SK-N-SH treated with all-trans-retinoic acid at 6 μM for 48 hours (cell line): ENCODE results near the gene ZNFX1.

Experiments used
- ATAC-seq: fragments of 200-7000 bp; cut with Tn5 transposase; 3 replicates; pipeline ENCODE4 v1.9.1; 2020; ENCODE audit warnings: mild to moderate bottlenecking, moderate library complexity
- ARNTL ChIP-seq: fragments of 450-650 bp; formaldehyde crosslinking; IDR thresholded peaks from 2 replicates; pipeline ENCODE4 v1.5.0; 2020; ENCODE audit warnings: low read depth, mild to moderate bottlenecking, moderate library complexity, borderline replicate concordance
- BACH2 ChIP-seq: fragments of 250-450 bp; sonication (Bioruptor Pico); IDR thresholded peaks from 2 replicates; pipeline ENCODE4 v1.9.0; 2021; ENCODE audit warnings: mild to moderate bottlenecking, borderline replicate concordance
- CSDC2 ChIP-seq: fragments of 250-450 bp; sonication (Bioruptor Pico); IDR thresholded peaks from 2 replicates; pipeline ENCODE4 v1.5.0; 2020; ENCODE audit warnings: mild to moderate bottlenecking, moderate library complexity
- ESRRG ChIP-seq: fragments of 250-450 bp; sonication (Bioruptor Pico); IDR thresholded peaks from 2 replicates; pipeline ENCODE4 v1.6.1; 2021; ENCODE audit warnings: mild to moderate bottlenecking
- GLIS3 ChIP-seq: fragments of 250-450 bp; sonication (Bioruptor Pico); IDR thresholded peaks from 2 replicates; pipeline ENCODE4 v1.5.0; 2020; ENCODE audit warnings: mild to moderate bottlenecking, moderate library complexity
- ISL1 ChIP-seq: fragments of 250-450 bp; sonication (Bioruptor Pico); IDR thresholded peaks from 2 replicates; pipeline ENCODE4 v2.1.2; 2022; ENCODE audit warnings: mild to moderate bottlenecking, moderate library complexity
- OSR1 ChIP-seq: fragments of 250-450 bp; sonication (Bioruptor Pico); IDR thresholded peaks from 2 replicates; pipeline ENCODE4 v1.8.0; 2022; ENCODE audit warnings: moderate library complexity, mild to moderate bottlenecking, inconsistent platforms
- PPARA ChIP-seq: fragments of 250-450 bp; sonication (Bioruptor Pico); IDR thresholded peaks from 2 replicates; pipeline ENCODE4 v1.5.0; 2020; ENCODE audit warnings: mild to moderate bottlenecking, borderline replicate concordance
- RARB ChIP-seq: fragments of 250-450 bp; sonication (Bioruptor Pico); IDR thresholded peaks from 2 replicates; pipeline ENCODE4 v1.8.0; 2021; ENCODE audit warnings: mild to moderate bottlenecking, moderate library complexity
- SNAI2 ChIP-seq: fragments of 250-450 bp; sonication (Bioruptor Pico); IDR thresholded peaks from 2 replicates; pipeline ENCODE4 v1.5.0; 2020; ENCODE audit warnings: mild to moderate bottlenecking, moderate library complexity
- TCF4 ChIP-seq: fragments of 250-450 bp; sonication (Bioruptor Pico); IDR thresholded peaks from 2 replicates; pipeline ENCODE4 v1.8.0; 2021; ENCODE audit warnings: mild to moderate bottlenecking, moderate library complexity, borderline replicate concordance
- TOX ChIP-seq: fragments of 250-450 bp; sonication (Bioruptor Pico); IDR thresholded peaks from 2 replicates; pipeline ENCODE4 v1.8.0; 2021; ENCODE audit warnings: mild to moderate bottlenecking, moderate library complexity, borderline replicate concordance
- ZC3H10 ChIP-seq: fragments of 250-450 bp; sonication (Bioruptor Pico); IDR thresholded peaks from 2 replicates; pipeline ENCODE4 v1.5.1; 2021; ENCODE audit warnings: mild to moderate bottlenecking, moderate library complexity
- ZFP3 ChIP-seq: fragments of 250-450 bp; sonication (Bioruptor Pico); IDR thresholded peaks from 2 replicates; pipeline ENCODE4 v1.5.0; 2020; ENCODE audit warnings: mild to moderate bottlenecking, moderate library complexity
- ZFP30 ChIP-seq: fragments of 450-650 bp; formaldehyde crosslinking; IDR thresholded peaks from 2 replicates; pipeline ENCODE4 v1.5.0; 2022; ENCODE audit warnings: mild to moderate bottlenecking, moderate library complexity
- ZNF565 ChIP-seq: fragments of 450-650 bp; formaldehyde crosslinking; conservative IDR thresholded peaks from 2 replicates; pipeline ENCODE4 v1.5.0; 2020; ENCODE audit warnings: low read depth, mild to moderate bottlenecking, moderate library complexity
- ZNF70 ChIP-seq: fragments of 450-650 bp; formaldehyde crosslinking; IDR thresholded peaks from 2 replicates; pipeline ENCODE4 v1.5.0; 2020; ENCODE audit warnings: mild to moderate bottlenecking, moderate library complexity
- ZNF8 ChIP-seq: fragments of 450-650 bp; formaldehyde crosslinking; IDR thresholded peaks from 2 replicates; pipeline ENCODE4 v1.5.0; 2020; ENCODE audit warnings: mild to moderate bottlenecking, moderate library complexity
- TF ChIP-seq, protein P1 (sequence below): fragments of 250-450 bp; sonication (Bioruptor Pico); IDR thresholded peaks from 2 replicates; pipeline ENCODE4 v1.5.0; 2020; ENCODE audit warnings: mild to moderate bottlenecking, moderate library complexity
- TF ChIP-seq, protein P2 (sequence below): fragments of 250-450 bp; sonication (Bioruptor Pico); IDR thresholded peaks from 2 replicates; pipeline ENCODE4 v1.8.0; 2021; ENCODE audit warnings: low read depth, mild to moderate bottlenecking, moderate library complexity, borderline replicate concordance
- TF ChIP-seq, protein P3 (sequence below): fragments of 250-450 bp; sonication (Bioruptor Pico); IDR thresholded peaks from 2 replicates; pipeline ENCODE4 v1.8.0; 2020; ENCODE audit warnings: mild to moderate bottlenecking, moderate library complexity, borderline replicate concordance
- TF ChIP-seq, protein P4 (sequence below): fragments of 250-450 bp; sonication (Bioruptor Pico); IDR thresholded peaks from 2 replicates; pipeline ENCODE4 v1.5.1; 2021; ENCODE audit warnings: mild to moderate bottlenecking, moderate library complexity
- TF ChIP-seq, protein P5 (sequence below): fragments of 250-450 bp; sonication (Bioruptor Pico); IDR thresholded peaks from 2 replicates; pipeline ENCODE4 v1.5.1; 2020; ENCODE audit warnings: low read depth, mild to moderate bottlenecking, moderate library complexity

Gene ZNFX1

DNA sequence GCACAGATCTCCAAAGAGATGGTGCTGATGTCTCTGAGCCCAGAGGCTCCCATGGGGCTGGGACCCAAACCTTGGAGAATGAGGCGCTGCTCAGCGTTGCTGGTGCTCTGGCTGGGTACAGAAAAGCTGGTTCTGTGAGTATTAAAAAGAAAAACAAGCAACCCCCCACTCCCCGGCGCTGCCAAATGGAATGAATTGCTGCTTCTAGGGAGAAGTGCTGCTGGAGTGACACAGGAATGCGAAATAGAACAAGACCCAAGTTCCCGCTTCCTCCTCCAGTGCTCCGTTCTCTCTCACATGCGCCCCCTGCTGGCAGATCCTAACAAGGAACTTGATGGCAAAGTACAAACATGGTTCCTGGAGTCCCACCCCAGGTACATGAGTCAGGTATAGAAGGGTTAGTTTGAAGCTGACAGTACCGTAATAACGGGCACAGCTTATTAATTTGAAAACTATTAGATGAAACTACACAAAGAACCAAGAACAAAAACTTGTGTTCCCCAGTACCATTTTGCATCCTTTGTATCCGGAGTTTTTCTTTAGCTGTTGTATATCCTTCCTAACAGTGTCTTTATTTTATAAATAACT is 60.8 kb downstream of the ZNFX1 start (continued):
- TF ChIP-seq, protein P1, sequence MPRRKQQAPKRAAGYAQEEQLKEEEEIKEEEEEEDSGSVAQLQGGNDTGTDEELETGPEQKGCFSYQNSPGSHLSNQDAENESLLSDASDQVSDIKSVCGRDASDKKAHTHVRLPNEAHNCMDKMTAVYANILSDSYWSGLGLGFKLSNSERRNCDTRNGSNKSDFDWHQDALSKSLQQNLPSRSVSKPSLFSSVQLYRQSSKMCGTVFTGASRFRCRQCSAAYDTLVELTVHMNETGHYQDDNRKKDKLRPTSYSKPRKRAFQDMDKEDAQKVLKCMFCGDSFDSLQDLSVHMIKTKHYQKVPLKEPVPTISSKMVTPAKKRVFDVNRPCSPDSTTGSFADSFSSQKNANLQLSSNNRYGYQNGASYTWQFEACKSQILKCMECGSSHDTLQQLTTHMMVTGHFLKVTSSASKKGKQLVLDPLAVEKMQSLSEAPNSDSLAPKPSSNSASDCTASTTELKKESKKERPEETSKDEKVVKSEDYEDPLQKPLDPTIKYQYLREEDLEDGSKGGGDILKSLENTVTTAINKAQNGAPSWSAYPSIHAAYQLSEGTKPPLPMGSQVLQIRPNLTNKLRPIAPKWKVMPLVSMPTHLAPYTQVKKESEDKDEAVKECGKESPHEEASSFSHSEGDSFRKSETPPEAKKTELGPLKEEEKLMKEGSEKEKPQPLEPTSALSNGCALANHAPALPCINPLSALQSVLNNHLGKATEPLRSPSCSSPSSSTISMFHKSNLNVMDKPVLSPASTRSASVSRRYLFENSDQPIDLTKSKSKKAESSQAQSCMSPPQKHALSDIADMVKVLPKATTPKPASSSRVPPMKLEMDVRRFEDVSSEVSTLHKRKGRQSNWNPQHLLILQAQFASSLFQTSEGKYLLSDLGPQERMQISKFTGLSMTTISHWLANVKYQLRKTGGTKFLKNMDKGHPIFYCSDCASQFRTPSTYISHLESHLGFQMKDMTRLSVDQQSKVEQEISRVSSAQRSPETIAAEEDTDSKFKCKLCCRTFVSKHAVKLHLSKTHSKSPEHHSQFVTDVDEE (CRISPR knock-in tag) = no peak

DNA sequence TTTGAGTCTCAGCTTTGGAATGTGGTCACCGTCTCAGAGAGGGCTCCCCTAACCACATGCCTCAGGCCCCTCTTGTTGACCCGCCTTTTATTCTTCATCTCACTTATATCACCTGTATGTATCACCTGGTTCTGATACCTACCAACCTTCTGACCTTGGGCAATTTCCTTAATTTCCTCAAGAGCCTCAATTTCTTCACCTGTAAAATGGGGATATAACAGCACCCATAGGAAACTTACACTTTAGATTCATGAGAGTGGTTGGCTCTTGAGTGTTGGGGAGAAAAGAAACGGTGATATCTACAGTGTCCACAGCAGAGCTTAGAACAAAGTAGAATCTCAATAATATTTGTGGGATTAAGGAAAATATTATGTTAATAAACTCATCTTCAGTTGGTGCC is 62.6 kb downstream of the ZNFX1 start:
- ATAC-seq = no peak
- TF ChIP-seq TOX (CRISPR knock-in tag) (no peak), OSR1 (no peak), GLIS3 (CRISPR knock-in tag) (no peak), BACH2 (CRISPR knock-in tag) (no peak), ARNTL (CRISPR knock-in tag) (no peak), SNAI2 (CRISPR knock-in tag) (no peak), ESRRG (CRISPR knock-in tag) (no peak), ZFP3 (CRISPR knock-in tag) (no peak), PPARA (CRISPR knock-in tag) (no peak), ZC3H10 (CRISPR knock-in tag) (no peak), ISL1 (CRISPR knock-in tag) (no peak), ZNF8 (CRISPR knock-in tag) (no peak), ZFP30 (CRISPR knock-in tag) (no peak), RARB (no peak)
- TF ChIP-seq, protein P2, sequence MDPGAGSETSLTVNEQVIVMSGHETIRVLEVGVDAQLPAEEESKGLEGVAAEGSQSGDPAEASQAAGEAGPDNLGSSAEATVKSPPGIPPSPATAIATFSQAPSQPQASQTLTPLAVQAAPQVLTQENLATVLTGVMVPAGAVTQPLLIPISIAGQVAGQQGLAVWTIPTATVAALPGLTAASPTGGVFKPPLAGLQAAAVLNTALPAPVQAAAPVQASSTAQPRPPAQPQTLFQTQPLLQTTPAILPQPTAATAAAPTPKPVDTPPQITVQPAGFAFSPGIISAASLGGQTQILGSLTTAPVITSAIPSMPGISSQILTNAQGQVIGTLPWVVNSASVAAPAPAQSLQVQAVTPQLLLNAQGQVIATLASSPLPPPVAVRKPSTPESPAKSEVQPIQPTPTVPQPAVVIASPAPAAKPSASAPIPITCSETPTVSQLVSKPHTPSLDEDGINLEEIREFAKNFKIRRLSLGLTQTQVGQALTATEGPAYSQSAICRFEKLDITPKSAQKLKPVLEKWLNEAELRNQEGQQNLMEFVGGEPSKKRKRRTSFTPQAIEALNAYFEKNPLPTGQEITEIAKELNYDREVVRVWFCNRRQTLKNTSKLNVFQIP = no peak
- TF ChIP-seq, all 23 proteins: peak for 0

DNA sequence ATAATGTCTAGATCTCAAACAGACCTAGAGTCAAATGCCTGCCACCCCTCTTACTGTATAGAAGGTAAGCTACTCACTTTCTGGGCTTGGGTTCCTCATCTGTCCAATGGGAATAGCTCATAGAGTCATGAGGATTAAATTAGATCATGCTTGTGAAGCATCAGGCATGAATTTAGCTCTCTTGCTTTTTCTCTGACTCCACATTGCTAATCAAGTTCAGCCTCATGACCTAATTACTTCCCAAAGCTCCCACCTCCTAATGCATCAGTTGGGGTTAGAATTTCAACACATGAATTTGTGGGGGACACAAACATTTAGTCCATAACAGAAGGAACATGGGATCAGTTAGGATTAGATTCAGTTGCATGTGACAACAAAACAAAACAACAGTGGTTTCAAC is 63.3 kb downstream of the ZNFX1 start:
- ATAC-seq = no peak
- no peak for TF ChIP-seq TOX (CRISPR knock-in tag)
- TF ChIP-seq ARNTL (CRISPR knock-in tag) = no peak
- TF ChIP-seq RARB = no peak
- TF ChIP-seq ZNF70 = no peak
- TF ChIP-seq, protein P3, sequence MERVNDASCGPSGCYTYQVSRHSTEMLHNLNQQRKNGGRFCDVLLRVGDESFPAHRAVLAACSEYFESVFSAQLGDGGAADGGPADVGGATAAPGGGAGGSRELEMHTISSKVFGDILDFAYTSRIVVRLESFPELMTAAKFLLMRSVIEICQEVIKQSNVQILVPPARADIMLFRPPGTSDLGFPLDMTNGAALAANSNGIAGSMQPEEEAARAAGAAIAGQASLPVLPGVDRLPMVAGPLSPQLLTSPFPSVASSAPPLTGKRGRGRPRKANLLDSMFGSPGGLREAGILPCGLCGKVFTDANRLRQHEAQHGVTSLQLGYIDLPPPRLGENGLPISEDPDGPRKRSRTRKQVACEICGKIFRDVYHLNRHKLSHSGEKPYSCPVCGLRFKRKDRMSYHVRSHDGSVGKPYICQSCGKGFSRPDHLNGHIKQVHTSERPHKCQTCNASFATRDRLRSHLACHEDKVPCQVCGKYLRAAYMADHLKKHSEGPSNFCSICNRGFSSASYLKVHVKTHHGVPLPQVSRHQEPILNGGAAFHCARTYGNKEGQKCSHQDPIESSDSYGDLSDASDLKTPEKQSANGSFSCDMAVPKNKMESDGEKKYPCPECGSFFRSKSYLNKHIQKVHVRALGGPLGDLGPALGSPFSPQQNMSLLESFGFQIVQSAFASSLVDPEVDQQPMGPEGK (CRISPR knock-in tag) = no peak
- TF ChIP-seq, protein P4, sequence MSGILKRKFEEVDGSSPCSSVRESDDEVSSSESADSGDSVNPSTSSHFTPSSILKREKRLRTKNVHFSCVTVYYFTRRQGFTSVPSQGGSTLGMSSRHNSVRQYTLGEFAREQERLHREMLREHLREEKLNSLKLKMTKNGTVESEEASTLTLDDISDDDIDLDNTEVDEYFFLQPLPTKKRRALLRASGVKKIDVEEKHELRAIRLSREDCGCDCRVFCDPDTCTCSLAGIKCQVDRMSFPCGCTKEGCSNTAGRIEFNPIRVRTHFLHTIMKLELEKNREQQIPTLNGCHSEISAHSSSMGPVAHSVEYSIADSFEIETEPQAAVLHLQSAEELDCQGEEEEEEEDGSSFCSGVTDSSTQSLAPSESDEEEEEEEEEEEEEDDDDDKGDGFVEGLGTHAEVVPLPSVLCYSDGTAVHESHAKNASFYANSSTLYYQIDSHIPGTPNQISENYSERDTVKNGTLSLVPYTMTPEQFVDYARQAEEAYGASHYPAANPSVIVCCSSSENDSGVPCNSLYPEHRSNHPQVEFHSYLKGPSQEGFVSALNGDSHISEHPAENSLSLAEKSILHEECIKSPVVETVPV = no peak
- TF ChIP-seq, protein P5, sequence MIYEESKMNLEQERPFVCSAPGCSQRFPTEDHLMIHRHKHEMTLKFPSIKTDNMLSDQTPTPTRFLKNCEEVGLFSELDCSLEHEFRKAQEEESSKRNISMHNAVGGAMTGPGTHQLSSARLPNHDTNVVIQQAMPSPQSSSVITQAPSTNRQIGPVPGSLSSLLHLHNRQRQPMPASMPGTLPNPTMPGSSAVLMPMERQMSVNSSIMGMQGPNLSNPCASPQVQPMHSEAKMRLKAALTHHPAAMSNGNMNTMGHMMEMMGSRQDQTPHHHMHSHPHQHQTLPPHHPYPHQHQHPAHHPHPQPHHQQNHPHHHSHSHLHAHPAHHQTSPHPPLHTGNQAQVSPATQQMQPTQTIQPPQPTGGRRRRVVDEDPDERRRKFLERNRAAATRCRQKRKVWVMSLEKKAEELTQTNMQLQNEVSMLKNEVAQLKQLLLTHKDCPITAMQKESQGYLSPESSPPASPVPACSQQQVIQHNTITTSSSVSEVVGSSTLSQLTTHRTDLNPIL (CRISPR knock-in tag) = no peak
- TF ChIP-seq BACH2 (CRISPR knock-in tag) = no peak
- TF ChIP-seq, protein P2 = no peak
- no peak for TF ChIP-seq ZNF565
- TF ChIP-seq ESRRG (CRISPR knock-in tag) = no peak
- no peak for TF ChIP-seq CSDC2
- TF ChIP-seq ZFP3 (CRISPR knock-in tag) = no peak
- TF ChIP-seq SNAI2 (CRISPR knock-in tag) = no peak
- TF ChIP-seq PPARA (CRISPR knock-in tag) = no peak
- no peak for TF ChIP-seq TCF4
- no peak for TF ChIP-seq ISL1 (CRISPR knock-in tag)
- TF ChIP-seq, protein P1 (CRISPR knock-in tag) = no peak
